HS-5 (cell line): ENCODE results near the gene SPECC1.
"Not testable (repeated sequence)": the region's sequence is repeated elsewhere in the genome, so short reads cannot be mapped to it uniquely, and the experiment has no call there.

Experiments used
- DNase-seq: peaks from one replicate; pipeline ENCODE4 v3.0.0-alpha.2; 2012; ENCODE audit warnings: low read depth

Gene SPECC1

GRCh38 chr17:20068445-20068844 is 59.3 kb downstream of the SPECC1 start:
- no peak for DNase-seq

GRCh38 chr17:20071824-20072691 is 62.9 kb downstream of the SPECC1 start:
- no peak for DNase-seq

- DNase-seq = no peak
Observed at GRCh38 chr17:20072692-20072992, 63.5 kb downstream of the SPECC1 start.

GRCh38 chr17:20073055-20073979 is 64.2 kb downstream of the SPECC1 start:
- DNase-seq = no peak

- no peak for DNase-seq
Observed at GRCh38 chr17:20074001-20074400, 64.8 kb downstream of the SPECC1 start.

- no peak for DNase-seq
Observed at GRCh38 chr17:20074489-20074888, 65.3 kb downstream of the SPECC1 start.

GRCh38 chr17:20076137-20076536 is 67.0 kb downstream of the SPECC1 start:
- not testable (repeated sequence) for DNase-seq

- DNase-seq = no peak
Observed at GRCh38 chr17:20077978-20078685, 69.0 kb downstream of the SPECC1 start.

- DNase-seq = no peak
Observed at GRCh38 chr17:20080513-20080912, 71.4 kb downstream of the SPECC1 start.

- no peak for DNase-seq
Observed at GRCh38 chr17:20083156-20083859, 74.1 kb downstream of the SPECC1 start.

- no peak for DNase-seq
Observed at GRCh38 chr17:20084621-20085282, 75.6 kb downstream of the SPECC1 start.

- DNase-seq = no peak
Observed at GRCh38 chr17:20085283-20085845, 76.2 kb downstream of the SPECC1 start.

- DNase-seq = no peak
Observed at GRCh38 chr17:20086416-20087076, 77.4 kb downstream of the SPECC1 start.

- DNase-seq = no peak
Observed at GRCh38 chr17:20087538-20088250, 78.5 kb downstream of the SPECC1 start.

- DNase-seq = no peak
Observed at GRCh38 chr17:20089756-20090547, 80.8 kb downstream of the SPECC1 start.

GRCh38 chr17:20091174-20092029 is 82.2 kb downstream of the SPECC1 start:
- DNase-seq = no peak

- no peak for DNase-seq
Observed at GRCh38 chr17:20092261-20092867, 83.2 kb downstream of the SPECC1 start.
